ENCODE results near the gene YBX2. TPM values are rescaled to one million over a fixed set of nuclear protein-coding genes. Genes with fewer than 3 reads are reported as not detected.
"Not testable (repeated sequence)": the region's sequence is repeated elsewhere in the genome, so short reads cannot be mapped to it uniquely, and the experiment has no call there.

The YBX2 gene
- total RNA-seq, 2 donors from 2014 or later, result not detected

DNA sequence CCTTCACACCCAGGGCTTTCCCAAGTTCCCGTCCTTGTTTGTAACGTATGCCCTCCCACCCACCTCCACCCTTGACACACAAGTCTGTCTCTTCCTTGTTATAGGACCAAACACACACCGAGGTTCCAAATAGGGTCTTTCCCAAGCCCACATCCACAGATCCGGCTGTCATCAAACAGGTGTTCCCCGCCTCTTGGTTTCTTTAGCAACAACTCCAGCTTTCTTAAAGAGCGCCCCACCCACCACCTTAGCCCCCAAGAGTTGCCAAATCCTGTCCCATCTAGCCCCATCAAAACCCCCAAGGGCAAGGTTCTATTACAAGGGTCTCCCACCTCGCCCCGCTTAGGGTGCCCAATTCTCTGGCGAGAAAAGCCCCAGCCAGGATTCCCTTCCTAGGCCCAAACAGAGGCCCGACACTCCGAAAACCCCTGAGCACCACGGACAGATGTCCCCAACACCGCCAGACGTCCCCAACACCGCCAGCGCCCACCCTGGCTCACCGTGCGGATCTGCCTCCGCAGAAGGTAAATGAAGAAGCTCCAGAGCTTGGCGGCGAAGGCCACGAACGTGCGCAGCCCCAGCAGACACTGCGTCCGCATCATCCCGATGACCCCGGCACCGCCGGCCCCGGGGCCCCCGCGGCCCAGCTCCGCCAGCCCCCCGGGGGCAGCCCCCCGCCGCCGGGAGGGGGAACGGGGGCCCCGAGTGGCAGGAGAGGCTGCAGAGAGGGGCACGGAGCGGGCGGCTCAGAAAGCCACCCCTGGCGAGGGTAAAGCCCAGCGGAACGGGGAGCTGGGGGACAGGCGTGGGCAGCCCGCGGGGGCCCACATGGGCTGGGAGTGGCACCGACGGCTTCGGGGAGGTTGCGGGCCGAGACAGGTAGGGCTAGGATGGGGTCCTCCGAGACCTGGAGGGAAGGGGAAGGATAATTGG is 43.5 kb downstream of the YBX2 start:
- peak in 2 of 3 donors; percentile 18 to 31 for DNase-seq
- Mint-ChIP-seq H3K4me3 (peak overlapping the region; percentile 95), H3K36me3 (ENCODE audit: low read depth) (peaks cover 15% of the 10 kb centered on the region), H3K4me1 (peaks cover 33% of the 10 kb centered on the region), H3K27me3 (no peaks in the 10 kb centered on the region), H3K27ac (peak overlapping the region; percentile 98)
- H3K9me3 ChIP-seq (ENCODE audit: control insufficient read depth, low read length, poor library complexity, severe bottlenecking), result no peaks in the 10 kb centered on the region
- peak; percentile 20 for ATAC-seq

DNA sequence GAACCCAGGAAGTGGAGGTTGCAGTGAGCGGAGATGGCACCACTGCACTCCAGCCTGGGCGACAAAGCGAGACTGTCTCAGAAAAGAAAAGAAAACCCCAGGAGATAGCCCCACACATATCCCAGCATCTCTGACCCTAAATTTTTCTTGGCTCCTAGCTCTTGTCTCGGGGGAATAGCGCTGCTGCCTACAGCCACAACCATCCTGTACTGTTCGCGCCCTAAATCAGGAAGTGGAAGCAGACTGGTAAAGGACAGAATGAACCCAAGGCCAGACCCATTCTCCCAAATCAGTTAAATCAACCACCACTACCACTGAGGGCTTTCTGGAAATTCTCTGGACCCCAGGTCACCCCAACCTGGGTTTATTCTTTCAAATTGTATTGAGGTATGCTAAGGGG is 44.6 kb downstream of the YBX2 start:
- Mint-ChIP-seq H3K4me3 (peak overlapping the region; percentile 95), H3K27me3 (no peaks in the 10 kb centered on the region), H3K4me1 (peaks cover 33% of the 10 kb centered on the region), H3K36me3 (ENCODE audit: low read depth) (peaks cover 15% of the 10 kb centered on the region), H3K27ac (peak overlapping the region; percentile 98)
- H3K9me3 ChIP-seq (ENCODE audit: control insufficient read depth, low read length, poor library complexity, severe bottlenecking), result no peaks in the 10 kb centered on the region
- DNase-seq (no peak), ATAC-seq (no peak)

DNA sequence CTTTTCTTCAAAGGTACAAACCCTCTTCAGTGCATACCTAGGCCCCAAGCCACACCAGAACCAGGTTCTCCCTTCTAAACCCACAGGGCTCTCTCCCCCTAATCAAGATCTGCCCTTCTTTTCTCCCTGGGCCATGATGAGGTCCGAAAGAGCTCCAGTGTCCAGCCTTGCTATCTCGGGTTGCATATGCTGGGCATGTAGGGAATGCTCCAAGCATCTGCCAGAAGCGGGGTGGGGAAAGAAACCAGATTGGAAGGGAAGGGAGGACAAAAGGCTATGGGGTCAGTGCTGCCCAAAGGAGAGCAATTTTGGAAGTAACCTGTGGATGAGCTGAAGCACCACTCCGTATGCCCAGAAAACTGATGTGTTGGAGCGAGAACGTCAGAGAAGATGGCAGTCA is 45.2 kb downstream of the YBX2 start:
- H3K4me1 Mint-ChIP-seq, result peaks cover 33% of the 10 kb centered on the region
- no peak for ATAC-seq
- peaks cover 12% of the 10 kb centered on the region for H3K36me3 Mint-ChIP-seq (ENCODE audit: low read depth)
- no peak for DNase-seq
- no peaks in the 10 kb centered on the region for H3K9me3 ChIP-seq (ENCODE audit: control insufficient read depth, low read length, poor library complexity, severe bottlenecking)
- H3K27ac Mint-ChIP-seq, result peak overlapping the region; percentile 98
- H3K27me3 Mint-ChIP-seq, result no peaks in the 10 kb centered on the region
- peak overlapping the region; percentile 81 for H3K4me3 Mint-ChIP-seq

DNA sequence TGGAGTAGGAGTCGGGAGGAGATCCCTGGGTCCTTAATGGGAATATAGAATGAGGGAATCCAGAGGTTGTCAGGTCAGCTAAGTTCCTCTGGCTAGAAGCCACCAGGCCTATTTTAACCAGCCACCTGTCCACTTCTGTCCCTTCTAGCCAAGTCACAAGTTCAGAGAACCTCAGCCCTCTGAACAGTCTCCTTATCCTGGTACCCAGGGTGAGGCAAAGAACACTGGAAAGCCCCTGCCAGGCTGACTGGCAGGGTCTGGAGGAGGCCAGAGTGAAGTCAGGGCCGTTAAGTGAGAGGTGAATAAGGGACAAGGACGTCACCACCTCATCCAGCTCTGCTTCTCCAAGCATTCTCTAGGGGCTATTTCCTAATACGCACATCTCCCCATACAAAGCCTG is 45.6 kb downstream of the YBX2 start:
- Mint-ChIP-seq H3K36me3 (ENCODE audit: low read depth) (peaks cover 12% of the 10 kb centered on the region), H3K4me1 (peaks cover 31% of the 10 kb centered on the region)

DNA sequence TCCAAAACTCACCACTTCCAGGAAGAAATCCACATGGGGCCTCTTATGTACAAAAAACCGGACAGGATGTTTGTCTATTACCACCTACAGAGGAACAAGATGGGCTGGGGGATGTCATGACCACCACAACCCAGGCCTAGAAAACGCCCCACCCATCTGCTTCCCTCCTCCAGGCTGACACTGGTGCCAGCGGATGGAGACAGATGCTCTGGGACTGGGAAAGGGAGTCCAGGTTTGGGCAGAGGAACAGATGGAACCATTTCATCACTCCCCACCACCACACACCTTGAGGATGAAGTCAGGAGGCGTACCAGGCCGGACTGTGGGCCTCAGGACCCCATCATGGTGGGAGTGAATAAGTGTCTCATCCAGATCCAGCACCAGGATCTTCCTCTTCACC is 47.7 kb downstream of the YBX2 start:
- Mint-ChIP-seq H3K36me3 (ENCODE audit: low read depth) (peaks cover 8% of the 10 kb centered on the region), H3K4me3 (no peak overlapping the region), H3K27ac (peak overlapping the region; percentile 57), H3K4me1 (peaks cover 32% of the 10 kb centered on the region), H3K27me3 (no peaks in the 10 kb centered on the region)
- DNase-seq, result no peak
- ATAC-seq, result no peak
- no peaks in the 10 kb centered on the region for H3K9me3 ChIP-seq (ENCODE audit: control insufficient read depth, low read length, poor library complexity, severe bottlenecking)

More for the DNA sequence above, 45.6 kb downstream of the YBX2 start:
- H3K27ac Mint-ChIP-seq, result peak overlapping the region; percentile 98
- no peaks in the 10 kb centered on the region for H3K9me3 ChIP-seq (ENCODE audit: control insufficient read depth, low read length, poor library complexity, severe bottlenecking)
- peak overlapping the region; percentile 81 for H3K4me3 Mint-ChIP-seq
- ATAC-seq (no peak), DNase-seq (no peak)
- H3K27me3 Mint-ChIP-seq, result no peaks in the 10 kb centered on the region

DNA sequence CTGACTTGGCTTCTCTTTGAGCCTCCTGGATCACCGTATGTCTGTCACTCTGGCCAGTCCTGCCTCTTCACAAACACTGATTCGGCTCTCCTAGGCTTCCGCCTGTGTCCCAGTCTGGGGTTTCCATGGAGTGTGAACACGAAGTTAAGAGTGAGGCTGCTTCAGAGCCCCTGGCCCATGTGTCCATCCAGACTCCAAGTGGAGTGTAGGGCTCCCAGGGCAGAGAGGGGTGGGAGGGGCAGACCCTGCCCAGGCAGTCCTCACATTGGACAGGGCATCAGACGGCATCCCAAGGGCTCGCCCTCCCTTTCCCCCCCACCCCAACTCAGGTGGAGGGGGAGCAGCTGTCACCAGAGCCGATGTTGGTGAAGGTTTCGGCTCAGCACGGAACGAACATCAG is 50.6 kb downstream of the YBX2 start:
- ATAC-seq; H3K36me3 Mint-ChIP-seq (ENCODE audit: low read depth); H3K9me3 ChIP-seq (ENCODE audit: control insufficient read depth, low read length, poor library complexity, severe bottlenecking); DNase-seq; H3K4me3 Mint-ChIP-seq; H3K27me3 Mint-ChIP-seq: not testable (repeated sequence)
- Mint-ChIP-seq H3K4me1 (peaks cover 34% of the 10 kb centered on the region), H3K27ac (peak overlapping the region; percentile 100)

DNA sequence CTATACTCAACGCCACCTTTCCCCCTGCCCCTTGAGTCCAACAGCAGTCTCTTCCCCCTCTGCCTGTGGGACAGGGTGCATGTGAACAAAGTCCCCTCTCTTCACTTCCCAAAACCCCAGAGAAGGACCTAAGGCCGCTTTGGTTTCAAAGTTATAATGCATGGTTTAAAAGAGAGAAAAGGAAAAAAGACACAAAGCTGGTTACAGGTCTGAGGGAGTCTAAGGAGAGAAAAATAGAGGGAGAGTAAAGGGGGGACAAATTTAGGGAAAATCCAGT is 51.0 kb downstream of the YBX2 start:
- Mint-ChIP-seq H3K4me1 (peaks cover 33% of the 10 kb centered on the region), H3K27ac (peak overlapping the region; percentile 100), H3K4me3 (peak overlapping the region; percentile 99), H3K27me3 (no peaks in the 10 kb centered on the region), H3K36me3 (ENCODE audit: low read depth) (peaks cover 8% of the 10 kb centered on the region)
- DNase-seq (no peak), ATAC-seq (no peak)
- H3K9me3 ChIP-seq (ENCODE audit: control insufficient read depth, low read length, poor library complexity, severe bottlenecking), result no peaks in the 10 kb centered on the region

DNA sequence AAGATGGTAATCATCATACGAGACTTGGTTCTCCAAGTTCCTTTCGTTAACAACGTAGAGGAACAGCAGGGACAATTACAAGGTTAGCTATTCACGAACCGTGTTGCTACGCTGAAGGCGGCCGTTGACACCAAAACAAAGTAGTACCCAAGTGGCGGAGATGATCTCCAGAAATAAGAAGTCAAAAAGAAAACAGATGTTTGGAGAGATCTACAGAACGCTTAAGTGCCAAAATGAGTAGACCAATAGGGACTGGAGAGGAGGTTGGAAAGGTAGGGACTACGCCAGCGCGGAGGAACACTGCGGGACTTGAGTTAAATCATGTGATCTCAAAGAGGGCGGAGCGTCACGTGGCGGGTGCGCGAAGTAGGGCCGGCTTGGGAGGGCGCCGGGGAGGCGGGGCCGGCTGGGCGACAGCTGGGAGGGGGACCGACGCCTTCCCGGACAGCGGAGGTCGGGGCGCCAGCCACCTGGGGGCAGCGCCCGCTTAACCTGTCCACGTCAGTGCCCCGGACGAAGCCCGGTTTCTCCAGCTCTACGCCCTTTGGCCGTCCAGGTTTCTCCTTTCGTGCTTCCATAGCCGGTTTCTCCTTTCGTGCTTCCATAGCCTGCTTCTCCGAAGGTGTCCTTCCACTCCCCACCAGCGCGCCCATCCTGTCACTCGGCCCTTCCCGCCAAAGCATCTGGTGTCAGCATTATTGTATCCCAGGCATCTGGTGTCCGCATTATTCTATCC is 51.6 kb downstream of the YBX2 start:
- peak; percentile 87 to 91 (median 91) for DNase-seq
- Mint-ChIP-seq H3K27ac (peak overlapping the region; percentile 100), H3K27me3 (no peaks in the 10 kb centered on the region), H3K4me3 (peak overlapping the region; percentile 99), H3K4me1 (peaks cover 33% of the 10 kb centered on the region), H3K36me3 (ENCODE audit: low read depth) (peaks cover 8% of the 10 kb centered on the region)
- peak; percentile 55 for ATAC-seq
- no peaks in the 10 kb centered on the region for H3K9me3 ChIP-seq (ENCODE audit: control insufficient read depth, low read length, poor library complexity, severe bottlenecking)

DNA sequence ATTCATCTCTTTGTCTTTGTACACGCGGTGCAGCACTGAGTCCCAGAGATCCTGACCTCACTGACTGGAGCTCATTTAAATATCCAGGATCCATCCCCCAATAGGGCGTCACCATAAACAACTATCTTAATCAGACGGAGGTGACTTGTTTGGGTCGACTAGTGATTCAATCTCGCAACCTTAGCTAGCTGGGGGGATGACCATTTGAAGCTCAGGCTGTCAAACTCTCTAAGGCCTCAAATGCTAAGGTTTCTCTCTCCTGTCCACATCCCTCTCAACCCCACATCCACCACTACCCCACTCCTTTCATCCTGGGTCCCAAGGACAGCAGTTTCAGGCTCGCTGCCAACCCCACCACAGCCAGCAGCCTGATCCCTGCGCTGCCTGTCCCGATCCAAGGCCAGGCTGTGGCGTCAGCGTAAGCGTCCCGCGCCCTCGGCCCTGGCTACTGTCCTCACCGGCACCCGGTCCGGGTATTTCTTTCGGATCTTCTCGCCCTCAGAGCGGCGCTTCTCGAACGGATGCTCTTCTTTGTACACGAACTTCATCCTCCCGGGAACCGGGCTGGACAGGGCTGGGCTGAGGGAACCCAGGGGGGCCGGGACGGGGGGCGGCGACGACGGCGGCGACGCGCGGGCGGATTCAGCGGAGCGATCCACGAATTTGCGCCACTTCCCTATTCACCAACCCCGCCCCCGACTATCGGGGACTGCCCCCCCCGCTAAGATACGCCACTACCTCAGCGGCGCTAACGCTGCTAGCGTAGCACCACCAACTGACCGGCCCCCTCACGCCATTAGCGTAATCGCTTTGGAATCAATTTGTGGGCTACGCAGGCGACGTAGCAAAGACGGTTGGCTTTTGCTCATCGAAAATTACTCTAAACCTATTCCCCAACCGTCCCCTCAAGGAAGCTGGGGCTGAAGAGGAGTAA is 52.4 kb downstream of the YBX2 start, which contains the start of gene GABARAP:
Gene GABARAP (minus strand): TSS at position 667 of the 934 bp plus-strand sequence. CDS start 119 bp downstream, at position 548.
- ATAC-seq (peak; percentile 42), DNase-seq (peak; percentile 83 to 89 (median 87))
- Mint-ChIP-seq H3K27me3 (no peaks in the 10 kb centered on the region), H3K4me1 (peaks cover 38% of the 10 kb centered on the region), H3K36me3 (ENCODE audit: low read depth) (peaks cover 9% of the 10 kb centered on the region), H3K27ac (peak within 1 kb of the TSS; percentile 100), H3K4me3 (peak within 1 kb of the TSS; percentile 99)
- H3K9me3 ChIP-seq (ENCODE audit: control insufficient read depth, low read length, poor library complexity, severe bottlenecking), result no peaks in the 10 kb centered on the region

DNA sequence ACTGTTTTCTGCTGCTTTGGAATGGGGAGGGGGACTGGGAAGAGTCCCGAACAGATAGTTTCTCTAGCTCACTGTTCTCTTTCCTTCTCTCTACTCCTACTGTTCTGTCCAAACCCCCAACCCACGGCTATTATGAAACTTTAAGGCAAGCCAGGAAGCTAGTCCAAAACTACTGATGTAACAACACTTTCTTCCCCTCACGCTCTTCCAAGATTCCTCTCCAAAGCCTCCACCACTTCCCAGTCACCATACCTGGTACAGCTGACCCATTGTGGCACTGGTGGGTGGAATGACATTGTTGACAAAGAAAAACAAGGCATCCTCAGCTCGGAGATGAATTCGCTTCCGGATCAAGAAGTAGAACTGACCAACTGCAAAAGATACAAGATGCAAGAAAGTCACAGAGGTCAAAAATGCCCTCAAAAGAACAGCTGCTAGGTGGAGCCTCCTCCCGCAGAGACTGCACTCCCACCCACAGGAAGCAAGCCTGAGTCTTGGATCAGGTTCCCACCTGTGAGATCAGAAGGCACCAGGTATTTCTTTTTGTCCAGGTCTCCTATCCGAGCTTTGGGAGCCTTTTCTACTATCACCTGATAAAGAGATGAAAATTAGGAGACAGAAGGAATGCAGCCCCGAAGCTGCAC is 53.2 kb downstream of the YBX2 start:
- H3K4me3 Mint-ChIP-seq, result peak overlapping the region; percentile 99
- no peaks in the 10 kb centered on the region for H3K27me3 Mint-ChIP-seq
- H3K36me3 Mint-ChIP-seq (ENCODE audit: low read depth), result peaks cover 9% of the 10 kb centered on the region
- H3K27ac Mint-ChIP-seq, result peak overlapping the region; percentile 100
- DNase-seq, result no peak
- no peaks in the 10 kb centered on the region for H3K9me3 ChIP-seq (ENCODE audit: control insufficient read depth, low read length, poor library complexity, severe bottlenecking)
- H3K4me1 Mint-ChIP-seq, result peaks cover 43% of the 10 kb centered on the region
- no peak for ATAC-seq

DNA sequence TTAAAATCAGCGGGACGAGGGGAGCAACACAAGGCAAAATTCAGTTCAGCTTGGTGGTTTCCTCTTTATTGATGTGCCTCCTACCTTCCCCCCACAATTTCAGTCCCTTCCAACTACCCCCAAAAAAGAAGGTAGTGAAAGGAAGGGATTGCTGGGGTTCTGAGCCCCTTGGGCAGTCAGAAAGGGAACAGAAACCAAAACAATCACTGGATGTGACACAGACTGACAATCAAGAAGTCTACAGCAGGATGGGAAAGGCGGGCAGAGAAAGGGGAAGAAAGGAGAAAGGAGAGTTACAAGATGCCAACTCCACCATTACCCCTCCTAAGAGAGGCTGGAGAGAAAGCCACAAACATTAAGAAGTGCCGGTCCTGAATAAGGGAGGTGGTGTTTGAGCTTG is 54.1 kb downstream of the YBX2 start:
- H3K4me3 Mint-ChIP-seq, result peak overlapping the region; percentile 99
- H3K27ac Mint-ChIP-seq, result peak overlapping the region; percentile 100
- H3K4me1 Mint-ChIP-seq, result peaks cover 48% of the 10 kb centered on the region
- peaks cover 7% of the 10 kb centered on the region for H3K36me3 Mint-ChIP-seq (ENCODE audit: low read depth)
- H3K9me3 ChIP-seq (ENCODE audit: control insufficient read depth, low read length, poor library complexity, severe bottlenecking), result no peaks in the 10 kb centered on the region
- no peak for DNase-seq
- no peaks in the 10 kb centered on the region for H3K27me3 Mint-ChIP-seq
- ATAC-seq, result no peak
